Testis (tissue), 2 donors: ENCODE results near the gene TBC1D30.

Experiments used
- POLR2A ChIP-seq: fragments of 450-650 bp; IDR thresholded peaks from one replicate; pipeline ENCODE4 v1.6.1; 2017; ENCODE audit warnings: antibody characterized with exemption, mild to moderate bottlenecking, moderate library complexity
- TF ChIP-seq, protein P1 (sequence below), 3 experiments: fragments of 450-650 bp in 2 of 3; fragments of 200-600 bp in 1 of 3; sonication (generic) in 1 of 3; IDR thresholded peaks; one replicate each; pipeline ENCODE4 v1.5.1; 2016 to 2019; ENCODE audit warnings: antibody characterized with exemption in 3 of 3, mild to moderate bottlenecking in 2 of 3, moderate library complexity in 1 of 3

DNA sequence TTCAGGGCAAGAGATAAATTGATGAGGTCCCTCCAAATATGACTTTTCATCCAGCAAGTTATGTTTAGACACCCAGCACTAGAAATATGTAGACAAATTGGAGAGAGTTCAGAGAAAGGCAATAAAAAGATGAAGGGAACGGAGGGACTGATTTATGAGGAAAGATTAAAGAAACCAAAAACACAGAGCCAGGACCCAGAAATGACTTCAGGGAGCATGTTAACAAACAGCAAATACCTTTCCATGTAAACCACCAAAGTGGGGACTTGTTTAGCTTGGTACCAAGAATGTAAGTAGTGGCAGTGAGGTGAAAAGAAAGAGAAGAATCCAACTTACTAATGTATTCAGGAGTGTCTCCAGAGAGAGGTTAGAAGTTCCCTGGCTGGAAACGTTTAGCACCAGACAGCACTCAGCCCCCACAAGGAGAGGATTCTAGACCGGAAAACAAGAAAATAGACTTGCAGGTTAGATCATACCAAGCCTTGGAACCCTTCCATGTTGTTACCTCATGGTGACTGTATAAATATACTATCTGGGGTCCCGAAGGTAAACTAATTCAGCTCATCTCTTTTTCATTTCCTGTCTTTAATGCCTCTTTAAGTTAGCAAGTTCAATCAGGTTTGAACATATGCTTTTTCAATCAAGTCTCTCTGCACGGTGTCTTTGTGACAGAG is 79.2 kb downstream of the TBC1D30 start:
- TF ChIP-seq POLR2A: no peak
- TF ChIP-seq, protein P1, sequence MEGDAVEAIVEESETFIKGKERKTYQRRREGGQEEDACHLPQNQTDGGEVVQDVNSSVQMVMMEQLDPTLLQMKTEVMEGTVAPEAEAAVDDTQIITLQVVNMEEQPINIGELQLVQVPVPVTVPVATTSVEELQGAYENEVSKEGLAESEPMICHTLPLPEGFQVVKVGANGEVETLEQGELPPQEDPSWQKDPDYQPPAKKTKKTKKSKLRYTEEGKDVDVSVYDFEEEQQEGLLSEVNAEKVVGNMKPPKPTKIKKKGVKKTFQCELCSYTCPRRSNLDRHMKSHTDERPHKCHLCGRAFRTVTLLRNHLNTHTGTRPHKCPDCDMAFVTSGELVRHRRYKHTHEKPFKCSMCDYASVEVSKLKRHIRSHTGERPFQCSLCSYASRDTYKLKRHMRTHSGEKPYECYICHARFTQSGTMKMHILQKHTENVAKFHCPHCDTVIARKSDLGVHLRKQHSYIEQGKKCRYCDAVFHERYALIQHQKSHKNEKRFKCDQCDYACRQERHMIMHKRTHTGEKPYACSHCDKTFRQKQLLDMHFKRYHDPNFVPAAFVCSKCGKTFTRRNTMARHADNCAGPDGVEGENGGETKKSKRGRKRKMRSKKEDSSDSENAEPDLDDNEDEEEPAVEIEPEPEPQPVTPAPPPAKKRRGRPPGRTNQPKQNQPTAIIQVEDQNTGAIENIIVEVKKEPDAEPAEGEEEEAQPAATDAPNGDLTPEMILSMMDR (IDR thresholded peaks at IDR 0.05): no peak
